Choroid plexus epithelial cell (primary cell): ENCODE results near the gene SERPINH1.
A peak's percentile ranks its signal among the peaks of the same experiment; 100 is the strongest.
"Not testable (repeated sequence)": the region's sequence is repeated elsewhere in the genome, so short reads cannot be mapped to it uniquely, and the experiment has no call there.

Experiments
- DNase-seq: peaks from one replicate; pipeline ENCODE4 v3.0.0-alpha.2; 2010; ENCODE audit warnings: low read depth
- H3K4me3 ChIP-seq: 2 replicates; pipeline ENCODE4 v1.5.1; 2011; ENCODE audit warnings: low read depth, mild to moderate bottlenecking, control low read depth, low read length, moderate library complexity
- CTCF ChIP-seq: conservative IDR thresholded peaks from 2 replicates; pipeline ENCODE4 v1.5.1; 2011; ENCODE audit warnings: low read depth, mild to moderate bottlenecking, control low read depth, inconsistent platforms, low read length, moderate library complexity

SERPINH1 gene

GRCh38 chr11:75583718-75584658, 21.9 kb downstream of the SERPINH1 start:
- TF ChIP-seq CTCF: no peak
- peak overlapping the region; percentile 77 for H3K4me3 ChIP-seq
- DNase-seq: peak; percentile 85

- DNase-seq, H3K4me3 ChIP-seq: not testable (repeated sequence)
These were observed 22.7 kb downstream of the SERPINH1 start for GRCh38 chr11:75584659-75585292.

- no peak for TF ChIP-seq CTCF
- DNase-seq: no peak
- no peak overlapping the region for H3K4me3 ChIP-seq
These were observed 23.2 kb downstream of the SERPINH1 start for GRCh38 chr11:75585293-75585670.

GRCh38 chr11:75586395-75586794, 24.3 kb downstream of the SERPINH1 start:
- TF ChIP-seq CTCF: no peak

GRCh38 chr11:75588051-75588481, 26.0 kb downstream of the SERPINH1 start:
- no peak for DNase-seq
- no peak overlapping the region for H3K4me3 ChIP-seq
- no peak for TF ChIP-seq CTCF

More at GRCh38 chr11:75586395-75586794, 24.3 kb downstream of the SERPINH1 start:
- no peak overlapping the region for H3K4me3 ChIP-seq
- DNase-seq: no peak

GRCh38 chr11:75589051-75589450, 27.0 kb downstream of the SERPINH1 start:
- no peak for TF ChIP-seq CTCF
- no peak overlapping the region for H3K4me3 ChIP-seq
- no peak for DNase-seq

GRCh38 chr11:75589933-75590332, 27.9 kb downstream of the SERPINH1 start:
- DNase-seq: no peak
- no peak for TF ChIP-seq CTCF
- H3K4me3 ChIP-seq: no peak overlapping the region
